Measurements from ENCODE around the gene CD44.

Gene CD44

GRCh38 chr11:35141071-35141470 lies 2.1 kb downstream of the CD44 start:
- DNase-seq: no peak

GRCh38 chr11:35141571-35141971 lies 2.6 kb downstream of the CD44 start:
- DNase-seq: no peak

- peak; percentile 67 for DNase-seq
Measured at GRCh38 chr11:35142481-35143075, 3.6 kb downstream of the CD44 start.

- DNase-seq: no peak
Measured at GRCh38 chr11:35143297-35144135, 4.5 kb downstream of the CD44 start.

- DNase-seq: no peak
Measured at GRCh38 chr11:35144136-35144741, 5.3 kb downstream of the CD44 start.

GRCh38 chr11:35144806-35145205 lies 5.8 kb downstream of the CD44 start:
- no peak for DNase-seq

GRCh38 chr11:35145271-35145670 lies 6.3 kb downstream of the CD44 start:
- no peak for DNase-seq

GRCh38 chr11:35146074-35146521 lies 7.1 kb downstream of the CD44 start:
- DNase-seq: no peak

GRCh38 chr11:35146711-35147110 lies 7.7 kb downstream of the CD44 start:
- DNase-seq: no peak

- DNase-seq: no peak
Measured at GRCh38 chr11:35147235-35147634, 8.3 kb downstream of the CD44 start.

- DNase-seq: no peak
Measured at GRCh38 chr11:35148163-35148837, 9.3 kb downstream of the CD44 start.

GRCh38 chr11:35150454-35150853 lies 11.5 kb downstream of the CD44 start:
- DNase-seq: no peak

- DNase-seq: no peak
Measured at GRCh38 chr11:35151241-35151640, 12.3 kb downstream of the CD44 start.

- peak; percentile 91 for DNase-seq
Measured at GRCh38 chr11:35151683-35152280, 12.8 kb downstream of the CD44 start.

GRCh38 chr11:35152575-35152974 lies 13.6 kb downstream of the CD44 start:
- no peak for DNase-seq

GRCh38 chr11:35153280-35153679 lies 14.3 kb downstream of the CD44 start:
- DNase-seq: no peak

GRCh38 chr11:35154952-35155351 lies 16.0 kb downstream of the CD44 start:
- DNase-seq: no peak

GRCh38 chr11:35155677-35156076 lies 16.7 kb downstream of the CD44 start:
- DNase-seq: no peak

GRCh38 chr11:35157814-35158700 lies 19.1 kb downstream of the CD44 start:
- DNase-seq: no peak

- DNase-seq: peak; percentile 67
Measured at GRCh38 chr11:35158701-35159510, 19.9 kb downstream of the CD44 start.

GRCh38 chr11:35160246-35160824 lies 21.4 kb downstream of the CD44 start:
- no peak for DNase-seq
